Osteoblast (primary cell): ENCODE results near the gene TRIM60. TPM values are rescaled to one million over a fixed set of nuclear protein-coding genes. Genes with fewer than 3 reads are reported as not detected.
"Not testable (repeated sequence)": the region's sequence is repeated elsewhere in the genome, so short reads cannot be mapped to it uniquely, and the experiment has no call there.

Source experiments
- DNase-seq: peaks from one replicate; pipeline ENCODE4 v3.0.0; 2011; ENCODE audit warnings: low spot score, mixed read lengths; ENCODE audit not compliant: insufficient read length; ENCODE audit errors: missing footprints
- H2AFZ ChIP-seq: 2 replicates; pipeline ENCODE4 v1.6.0; 2011; ENCODE audit warnings: mild to moderate bottlenecking, low read length
- H3K27ac ChIP-seq: 2 replicates; pipeline ENCODE4 v1.5.1; 2011; ENCODE audit warnings: mild to moderate bottlenecking, low read depth, low read length, moderate library complexity
- H3K27me3 ChIP-seq: 2 replicates; pipeline ENCODE4 v1.6.0; 2012; ENCODE audit warnings: mild to moderate bottlenecking, control low read depth, inconsistent platforms, low read length, moderate library complexity; ENCODE audit not compliant: insufficient read depth
- H3K36me3 ChIP-seq: 2 replicates; pipeline ENCODE4 v1.5.1; 2011; ENCODE audit warnings: mild to moderate bottlenecking, low read length, control low read depth, moderate library complexity; ENCODE audit not compliant: insufficient read depth
- H3K4me1 ChIP-seq: 2 replicates; pipeline ENCODE4 v1.5.1; 2011; ENCODE audit warnings: mild to moderate bottlenecking, low read length, control low read depth, moderate library complexity; ENCODE audit not compliant: insufficient read depth
- H3K4me2 ChIP-seq: 2 replicates; pipeline ENCODE4 v1.6.0; 2011; ENCODE audit warnings: mild to moderate bottlenecking, low read length; ENCODE audit not compliant: insufficient read depth
- H3K4me3 ChIP-seq: fragments of 200-600 bp; sonication (generic); 3 replicates; pipeline ENCODE4 v1.5.1; 2012; ENCODE audit warnings: mild to moderate bottlenecking, low read length, inconsistent platforms; ENCODE audit not compliant: insufficient read depth
- H3K79me2 ChIP-seq: 2 replicates; pipeline ENCODE4 v1.6.0; 2012; ENCODE audit warnings: mild to moderate bottlenecking, low read length, control low read depth, inconsistent platforms; ENCODE audit not compliant: insufficient read depth
- H3K9me3 ChIP-seq: 2 replicates; pipeline ENCODE4 v1.5.1; 2011; ENCODE audit warnings: low read depth, low read length, control low read depth
- H4K20me1 ChIP-seq: 2 replicates; pipeline ENCODE4 v1.6.0; 2012; ENCODE audit warnings: mild to moderate bottlenecking, low read length, control low read depth; ENCODE audit not compliant: insufficient read depth
- CTCF ChIP-seq: IDR thresholded peaks from 2 replicates; pipeline ENCODE4 v1.5.1; 2011; ENCODE audit warnings: mild to moderate bottlenecking, low read depth, low read length, moderate library complexity; ENCODE audit errors: extremely low read depth
- total RNA-seq: library from RNA; depleted of rRNA; stranded (reverse); fragments of >200 nt; gene quantifications from 2 replicates; pipeline ENCODE4 v1.2.3, GENCODE V29; 2012

The TRIM60 gene
- total RNA-seq, 1 donor = not detected

GRCh38 chr4:164997941-164998340 is 33.9 kb upstream of the TRIM60 start:
- H2AFZ ChIP-seq = no peak overlapping the region
- H3K9me3 ChIP-seq = no peaks in the 10 kb centered on the region
- H3K27me3 ChIP-seq = no peaks in the 10 kb centered on the region
- no peak overlapping the region for H3K4me3 ChIP-seq
- no peaks in the 10 kb centered on the region for H3K4me1 ChIP-seq
- H4K20me1 ChIP-seq = no peaks in the 10 kb centered on the region
- no peaks in the 10 kb centered on the region for H3K36me3 ChIP-seq
- no peak overlapping the region for H3K4me2 ChIP-seq
- TF ChIP-seq CTCF = no peak
- no peaks in the 10 kb centered on the region for H3K79me2 ChIP-seq
- no peak for DNase-seq
- H3K27ac ChIP-seq = no peak overlapping the region

DNA sequence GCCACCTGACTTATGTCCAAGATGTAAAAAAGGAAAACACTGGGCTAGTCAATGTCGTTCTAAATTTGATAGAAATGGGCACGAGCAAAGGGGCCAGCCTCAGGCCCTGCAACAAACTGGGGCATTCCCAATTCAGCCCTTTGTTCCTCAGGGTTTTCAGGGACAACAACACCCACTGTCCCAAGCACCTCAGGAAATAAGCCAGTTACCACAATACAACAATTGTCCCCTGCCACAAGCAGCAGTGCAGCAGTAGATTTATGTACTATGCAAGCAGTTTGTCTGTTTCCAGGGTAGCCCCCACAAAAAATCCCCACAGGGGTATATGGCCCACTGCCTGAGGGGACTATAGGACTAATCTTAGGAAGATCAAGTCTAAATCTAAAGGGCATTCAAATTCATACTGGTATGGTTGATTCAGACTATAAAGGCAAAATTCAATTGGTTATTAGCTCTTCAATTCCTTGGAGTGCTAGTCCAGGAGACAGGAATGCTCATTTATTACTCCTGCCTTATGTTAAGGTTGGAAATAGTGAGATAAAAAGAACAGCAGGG is 33.2 kb upstream of the TRIM60 start:
- not testable (repeated sequence) for H3K27me3 ChIP-seq, H3K9me3 ChIP-seq, H4K20me1 ChIP-seq, H3K4me3 ChIP-seq, H3K79me2 ChIP-seq, H3K4me1 ChIP-seq, H2AFZ ChIP-seq, H3K27ac ChIP-seq, H3K36me3 ChIP-seq, DNase-seq, H3K4me2 ChIP-seq

DNA sequence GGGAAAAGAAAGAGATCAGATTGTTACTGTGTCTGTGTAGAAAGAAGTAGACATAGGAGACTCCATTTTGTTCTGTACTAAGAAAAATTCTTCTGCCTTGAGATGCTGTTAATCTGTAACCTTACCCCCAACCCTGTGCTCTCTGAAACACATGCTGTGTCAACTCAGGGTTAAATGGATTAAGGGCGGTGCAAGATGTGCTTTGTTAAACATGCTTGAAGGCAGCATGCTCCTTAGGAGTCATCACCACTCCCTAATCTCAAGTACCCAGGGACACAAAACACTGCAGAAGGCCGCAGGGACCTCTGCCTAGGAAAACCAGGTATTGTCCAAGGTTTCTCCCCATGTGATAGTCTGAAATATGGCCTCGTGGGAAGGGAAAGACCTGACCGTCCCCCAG is 29.8 kb upstream of the TRIM60 start:
- H3K27me3 ChIP-seq, H3K27ac ChIP-seq, H3K79me2 ChIP-seq, H3K36me3 ChIP-seq, H3K4me3 ChIP-seq, H3K4me2 ChIP-seq, H4K20me1 ChIP-seq, H2AFZ ChIP-seq, H3K9me3 ChIP-seq, DNase-seq, H3K4me1 ChIP-seq: not testable (repeated sequence)

DNA sequence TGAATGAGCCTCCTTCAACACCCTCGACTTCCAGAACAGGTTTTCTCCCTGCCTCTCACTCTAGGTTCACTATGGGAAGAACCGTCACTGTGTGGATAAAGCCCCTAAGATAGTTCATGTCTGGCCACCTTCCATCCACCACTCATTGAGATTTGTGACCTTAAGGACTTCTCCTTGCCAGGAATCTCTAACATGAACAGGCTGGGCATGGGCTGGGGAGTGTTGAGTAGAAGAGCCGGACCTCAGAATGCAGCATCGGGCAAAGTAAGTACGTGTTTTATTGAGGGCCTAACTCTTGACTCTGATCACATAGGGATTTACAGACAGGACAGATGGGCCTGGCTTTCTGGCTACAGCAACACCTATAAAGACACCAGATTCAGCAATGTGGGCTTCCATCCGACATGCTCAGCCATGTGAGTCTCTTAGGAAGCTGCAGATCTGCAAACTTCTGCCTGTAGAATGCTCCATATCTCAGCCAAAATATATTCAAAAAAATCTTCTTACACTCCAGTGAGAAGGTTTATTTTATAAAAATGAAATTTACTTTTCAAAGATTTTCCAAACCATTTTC is 26.4 kb upstream of the TRIM60 start:
- Histone ChIP-seq H2AFZ (no peak overlapping the region), H3K4me3 (no peak overlapping the region), H3K4me2 (no peak overlapping the region), H3K36me3 (no peaks in the 10 kb centered on the region), H3K27ac (no peak overlapping the region), H3K4me1 (no peaks in the 10 kb centered on the region), H3K79me2 (no peaks in the 10 kb centered on the region), H4K20me1 (no peaks in the 10 kb centered on the region), H3K9me3 (no peaks in the 10 kb centered on the region), H3K27me3 (no peaks in the 10 kb centered on the region)
- DNase-seq = no peak
- TF ChIP-seq CTCF = no peak

GRCh38 chr4:165006456-165006855 is 25.3 kb upstream of the TRIM60 start:
- H4K20me1 ChIP-seq = no peaks in the 10 kb centered on the region
- H3K4me2 ChIP-seq = no peak overlapping the region
- no peaks in the 10 kb centered on the region for H3K27me3 ChIP-seq
- no peaks in the 10 kb centered on the region for H3K79me2 ChIP-seq
- H3K4me1 ChIP-seq = no peaks in the 10 kb centered on the region
- H3K4me3 ChIP-seq = no peak overlapping the region
- DNase-seq = no peak
- no peak overlapping the region for H2AFZ ChIP-seq
- no peaks in the 10 kb centered on the region for H3K9me3 ChIP-seq
- H3K27ac ChIP-seq = no peak overlapping the region
- no peak for TF ChIP-seq CTCF
- H3K36me3 ChIP-seq = no peaks in the 10 kb centered on the region
